Measurements from ENCODE around the gene GASK1A.

GRCh38 chr3:43048470-43048869 is 69.4 kb downstream of the GASK1A start:
- no peak for TF ChIP-seq CTCF (IDR thresholded peaks at IDR 0.05; ENCODE audit: extremely low read depth in 1 of 2, insufficient read depth in 1 of 2, low read depth in 1 of 2, low read length in 2 of 2)
- TF ChIP-seq POLR2A (IDR thresholded peaks at IDR 0.05; ENCODE audit: low read depth, low read length): no peak
- no peak for TF ChIP-seq MAX (IDR thresholded peaks at IDR 0.05; ENCODE audit: insufficient read depth, insufficient read length)
- TF ChIP-seq EZH2 (IDR thresholded peaks at IDR 0.05; ENCODE audit: borderline replicate concordance, low read depth, low read length, severe bottlenecking): no peak
- TF ChIP-seq POLR2AphosphoS5 (IDR thresholded peaks at IDR 0.05; ENCODE audit: insufficient read depth, low read depth, low read length): no peak

All from endothelial cell of umbilical vein (primary cell).